ENCODE data around the gene ZNF195.
"Not testable (repeated sequence)": the region's sequence is repeated elsewhere in the genome, so short reads cannot be mapped to it uniquely, and the experiment has no call there.

GRCh38 chr11:3428076-3428475 lies 49.1 kb upstream of the ZNF195 start:
- not testable (repeated sequence) for TF ChIP-seq YY1 (IDR thresholded peaks at IDR 0.05; ENCODE audit: insufficient read depth, insufficient read length); ZNF274 (IDR thresholded peaks at IDR 0.05; ENCODE audit: low read depth, low read length)
